H9 (cell line): Measurements from ENCODE around the gene NFKBIZ. TPM values are rescaled to one million over a fixed set of nuclear protein-coding genes. Genes with fewer than 3 reads are reported as not detected.

ENCODE experiments used
- DNase-seq: peaks from one replicate; pipeline ENCODE4 v3.0.0-alpha.2; 2017
- H2AFZ ChIP-seq: one replicate; pipeline ENCODE4 v1.6.1; 2013; ENCODE audit warnings: mild to moderate bottlenecking, low read length, control low read depth, moderate library complexity
- H2AK5ac ChIP-seq: 2 replicates; pipeline ENCODE4 v1.6.1; 2013; ENCODE audit warnings: low read length, control low read depth, mixed read lengths; ENCODE audit not compliant: insufficient read length
- H2BK120ac ChIP-seq: one replicate; pipeline ENCODE4 v1.6.1; 2013; ENCODE audit warnings: low read depth, mild to moderate bottlenecking, low read length, control low read depth, inconsistent platforms; ENCODE audit not compliant: poor library complexity, severe bottlenecking
- H2BK12ac ChIP-seq: 2 replicates; pipeline ENCODE4 v1.6.1; 2013; ENCODE audit warnings: low read length, control low read depth, mixed read lengths, low read depth; ENCODE audit not compliant: insufficient read length
- H2BK15ac ChIP-seq: 2 replicates; pipeline ENCODE4 v1.6.1; 2013; ENCODE audit warnings: low read depth, low read length, control low read depth
- H2BK20ac ChIP-seq: one replicate; pipeline ENCODE4 v1.6.1; 2013; ENCODE audit warnings: low read depth, mild to moderate bottlenecking, low read length, control low read depth, inconsistent platforms; ENCODE audit not compliant: poor library complexity, severe bottlenecking
- H2BK5ac ChIP-seq: 2 replicates; pipeline ENCODE4 v1.6.1; 2013; ENCODE audit warnings: low read length, control low read depth, mixed read lengths; ENCODE audit not compliant: insufficient read length
- H3K14ac ChIP-seq: 2 replicates; pipeline ENCODE4 v1.6.1; 2013; ENCODE audit warnings: low read length, control low read depth; ENCODE audit not compliant: insufficient read depth
- H3K18ac ChIP-seq: 2 replicates; pipeline ENCODE4 v1.6.1; 2013; ENCODE audit warnings: low read depth, mild to moderate bottlenecking, mixed read lengths, low read length, control low read depth; ENCODE audit not compliant: insufficient read length
- H3K23ac ChIP-seq: 2 replicates; pipeline ENCODE4 v1.6.1; 2013; ENCODE audit warnings: low read length, control low read depth, mixed read lengths, low read depth; ENCODE audit not compliant: insufficient read length
- H3K23me2 ChIP-seq: 2 replicates; pipeline ENCODE4 v1.6.1; 2013; ENCODE audit warnings: low read depth, mild to moderate bottlenecking, mixed read lengths, low read length, control low read depth; ENCODE audit not compliant: insufficient read length, poor library complexity, severe bottlenecking
- H3K27ac ChIP-seq: 2 replicates; pipeline ENCODE4 v1.5.1; 2013; ENCODE audit warnings: low read length, control low read depth, mixed read lengths, low read depth; ENCODE audit not compliant: insufficient read length
- H3K27me3 ChIP-seq: 2 replicates; pipeline ENCODE4 v1.6.1; 2013; ENCODE audit warnings: low read length, control low read depth, inconsistent platforms; ENCODE audit not compliant: insufficient read depth
- H3K4ac ChIP-seq: 2 replicates; pipeline ENCODE4 v1.6.1; 2013; ENCODE audit warnings: low read depth, mild to moderate bottlenecking, control low read depth, inconsistent platforms, low read length, moderate library complexity
- H3K4me1 ChIP-seq: 2 replicates; pipeline ENCODE4 v1.6.1; 2013; ENCODE audit warnings: low read length, control low read depth, inconsistent platforms; ENCODE audit not compliant: insufficient read depth
- H3K4me2 ChIP-seq: 2 replicates; pipeline ENCODE4 v1.6.1; 2013; ENCODE audit warnings: low read length, control low read depth, mixed read lengths; ENCODE audit not compliant: insufficient read length, insufficient read depth
- H3K56ac ChIP-seq: 2 replicates; pipeline ENCODE4 v1.6.1; 2013; ENCODE audit warnings: low read depth, mild to moderate bottlenecking, mixed read lengths, low read length, control low read depth; ENCODE audit not compliant: insufficient read length
- H3K79me1 ChIP-seq: 2 replicates; pipeline ENCODE4 v1.6.1; 2013; ENCODE audit warnings: low read depth, mild to moderate bottlenecking, moderate library complexity, low read length, control low read depth, inconsistent platforms; ENCODE audit not compliant: insufficient read depth, poor library complexity, severe bottlenecking
- H3K79me2 ChIP-seq: 2 replicates; pipeline ENCODE4 v1.6.1; 2013; ENCODE audit warnings: low read length, control low read depth, inconsistent platforms; ENCODE audit not compliant: insufficient read depth
- H3K9ac ChIP-seq: 2 replicates; pipeline ENCODE4 v1.6.1; 2013; ENCODE audit warnings: low read length, control low read depth, mixed read lengths; ENCODE audit not compliant: insufficient read length; ENCODE audit errors: extremely low read depth
- H3K9me3 ChIP-seq: one replicate; pipeline ENCODE4 v1.6.1; 2013; ENCODE audit warnings: low read depth, low read length, inconsistent platforms; ENCODE audit not compliant: control insufficient read depth
- H3T11ph ChIP-seq: one replicate; pipeline ENCODE4 v1.6.1; 2013; ENCODE audit warnings: mild to moderate bottlenecking, low read length, control low read depth, inconsistent platforms
- H4K20me1 ChIP-seq: one replicate; pipeline ENCODE4 v1.6.1; 2013; ENCODE audit not compliant: control insufficient read depth, insufficient read length, insufficient read depth
- H4K5ac ChIP-seq: 2 replicates; pipeline ENCODE4 v1.6.1; 2013; ENCODE audit warnings: low read depth, mild to moderate bottlenecking, mixed read lengths, low read length, control low read depth; ENCODE audit not compliant: insufficient read length
- H4K8ac ChIP-seq: replicated peaks from 2 replicates; pipeline ENCODE4 v1.6.1; 2013; ENCODE audit warnings: low read length, control low read depth, mixed read lengths, low read depth; ENCODE audit not compliant: insufficient read length
- H4K91ac ChIP-seq: 2 replicates; pipeline ENCODE4 v1.6.1; 2013; ENCODE audit warnings: low read depth, mild to moderate bottlenecking, moderate library complexity, mixed read lengths, low read length, control low read depth; ENCODE audit not compliant: insufficient read length
- H3K27ac Mint-ChIP-seq, 3 experiments: 2 replicates in 2 of 3; 3 replicates in 1 of 3; pipeline ENCODE4 v1.8.0; 2020 to 2021; ENCODE audit warnings: mixed read lengths in 3 of 3, mild to moderate bottlenecking in 1 of 3, moderate library complexity in 1 of 3
- H3K27me3 Mint-ChIP-seq: 2 replicates; pipeline ENCODE4 v1.8.0; 2021; ENCODE audit warnings: low read depth, mild to moderate bottlenecking, moderate library complexity, mixed read lengths
- H3K36me3 Mint-ChIP-seq, 3 experiments: 2 replicates in 2 of 3; 3 replicates in 1 of 3; pipeline ENCODE4 v1.8.0; 2020 to 2021; ENCODE audit warnings: low read depth in 3 of 3, mixed read lengths in 3 of 3; ENCODE audit not compliant: insufficient read depth in 1 of 3
- H3K4me1 Mint-ChIP-seq, 2 experiments: 2 replicates each; pipeline ENCODE4 v1.8.0; 2020; ENCODE audit warnings: mixed read lengths in 2 of 2
- H3K4me3 Mint-ChIP-seq, 2 experiments: 2 replicates in 1 of 2; 3 replicates in 1 of 2; pipeline ENCODE4 v1.8.0; 2020 to 2021; ENCODE audit warnings: mild to moderate bottlenecking in 2 of 2, mixed read lengths in 2 of 2, moderate library complexity in 1 of 2
- H3K9me3 Mint-ChIP-seq, 2 experiments: 2 replicates in 1 of 2; 3 replicates in 1 of 2; pipeline ENCODE4 v1.8.0; 2020; ENCODE audit warnings: mild to moderate bottlenecking in 2 of 2, mixed read lengths in 2 of 2, moderate library complexity in 1 of 2
- CTCF ChIP-seq: fragments of 200-600 bp; sonication (generic); conservative IDR thresholded peaks from 3 replicates; pipeline ENCODE4 v1.8.0; 2021; ENCODE audit warnings: antibody characterized with exemption, mild to moderate bottlenecking
- WGBS: extraction: QIAGEN DNeasy Blood & Tissue Kit; methylation state at CpG from one replicate; pipeline ENCODE4 v1.1.7; 2013; ENCODE audit warnings: missing lambda C conversion rate, low lambda C conversion rate, mixed read lengths; ENCODE audit not compliant: insufficient read length; ENCODE audit errors: extremely low coverage; 5-methylcytosine and 5-hydroxymethylcytosine counted together
- total RNA-seq: library from RNA; stranded (reverse); gene quantifications from 2 replicates; pipeline ENCODE4 v1.2.1, GENCODE V29; 2021

NFKBIZ gene
- total RNA-seq, 1 experiment from 2014 or later, result 11.1 TPM

GRCh38 chr3:101898039-101898438 lies 48.7 kb downstream of the NFKBIZ start:
- H3K36me3 Mint-ChIP-seq, result peaks cover 0 to 5% (median 0%) of the 10 kb centered on the region in 3 experiments; a peak in 2 of 7 replicates
- H2BK5ac ChIP-seq, result no peak overlapping the region
- no peak overlapping the region for H3K4me3 Mint-ChIP-seq
- no peak overlapping the region for H3K56ac ChIP-seq
- H3K27ac ChIP-seq, result no peak overlapping the region
- H3K79me1 ChIP-seq, result no peaks in the 10 kb centered on the region
- no peak overlapping the region for H4K5ac ChIP-seq
- H4K8ac ChIP-seq, result no peak overlapping the region
- H4K20me1 ChIP-seq, result no peaks in the 10 kb centered on the region
- H3K9me3 ChIP-seq, result no peaks in the 10 kb centered on the region
- H2BK120ac ChIP-seq, result no peak overlapping the region
- peaks cover 6 to 9% of the 10 kb centered on the region in 2 experiments for H3K9me3 Mint-ChIP-seq
- no peak overlapping the region for H3K27ac Mint-ChIP-seq
- no peak for TF ChIP-seq CTCF
- H3K27me3 ChIP-seq, result no peaks in the 10 kb centered on the region
- no peaks in the 10 kb centered on the region for H3K79me2 ChIP-seq
- no peak for DNase-seq
- no peak overlapping the region for H3K23ac ChIP-seq
- H3K18ac ChIP-seq, result no peak overlapping the region
- no peak overlapping the region for H2BK12ac ChIP-seq
- no peaks in the 10 kb centered on the region for H3K4me1 ChIP-seq
- H3K14ac ChIP-seq, result no peak overlapping the region
- H2AK5ac ChIP-seq, result no peak overlapping the region
- H2AFZ ChIP-seq, result no peak overlapping the region
- no peaks in the 10 kb centered on the region for H3K23me2 ChIP-seq
- H3K27me3 Mint-ChIP-seq, result no peaks in the 10 kb centered on the region
- H3K4me2 ChIP-seq, result no peak overlapping the region
- H3K9ac ChIP-seq, result no peak overlapping the region
- H2BK15ac ChIP-seq, result no peak overlapping the region
- H4K91ac ChIP-seq, result no peak overlapping the region
- no peak overlapping the region for H2BK20ac ChIP-seq
- WGBS, result no CpG with 5 or more reads among the region's 2 CpGs
- peaks cover 4 to 5% of the 10 kb centered on the region in 2 experiments; a peak in 3 of 4 replicates for H3K4me1 Mint-ChIP-seq
- H3T11ph ChIP-seq, result no peak overlapping the region
- H3K4ac ChIP-seq, result no peak overlapping the region
